ENCODE measurements around the gene ANKRD52.

DNA sequence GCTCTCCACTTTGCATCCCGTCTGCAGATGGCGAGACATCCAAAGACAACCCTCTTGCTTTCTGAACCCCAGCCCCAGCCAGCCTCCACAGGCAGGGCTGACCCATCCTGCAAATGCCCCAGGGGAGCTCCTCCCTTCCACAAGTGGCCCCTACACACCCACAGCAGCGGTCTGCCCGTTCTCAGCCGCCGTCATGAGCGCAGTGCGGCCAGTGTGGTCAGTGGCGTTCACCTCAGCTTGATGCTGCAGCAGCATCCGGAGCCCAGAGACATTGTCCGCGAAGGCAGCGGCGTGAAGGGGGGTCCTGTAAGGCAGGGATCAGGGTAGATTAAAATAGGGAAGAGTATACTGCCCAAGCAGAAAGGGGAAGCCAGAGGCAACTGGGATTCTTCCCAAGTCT is 13.7 kb downstream of the ANKRD52 start:
- no peak for TF ChIP-seq CTCF (optimal IDR thresholded peaks at IDR 0.05 in 1 of 3, IDR thresholded peaks at IDR 0.05 in 1 of 3, conservative IDR thresholded peaks at IDR 0.05 in 1 of 3; ENCODE audit: extremely low read depth in 1 of 3, insufficient read depth in 2 of 3, low read length in 3 of 3)
- TF ChIP-seq EZH2 (IDR thresholded peaks at IDR 0.05; ENCODE audit: low read length) = no peak
